ENCODE data around the gene BAIAP2.

Gene BAIAP2

GRCh38 chr17:81054881-81055370 is 20.0 kb downstream of the BAIAP2 start:
- no peaks in the 10 kb centered on the region for H3K79me2 ChIP-seq (ENCODE audit: low read length)
- TF ChIP-seq CTCF (IDR thresholded peaks at IDR 0.05; ENCODE audit: low read length) (no peak), EZH2phosphoT487 (IDR thresholded peaks at IDR 0.05; ENCODE audit: low read length) (no peak), EZH2 (optimal IDR thresholded peaks at IDR 0.05; ENCODE audit: low read depth, low read length) (no peak)
- no peak overlapping the region for H3K9ac ChIP-seq (ENCODE audit: low read length)
- no peaks in the 10 kb centered on the region for H4K20me1 ChIP-seq (ENCODE audit: insufficient read depth, low read length)
- no peak overlapping the region for H3K27ac ChIP-seq (ENCODE audit: low read length)
- no peak overlapping the region for H2AFZ ChIP-seq (ENCODE audit: low read length)
- no peaks in the 10 kb centered on the region for H3F3A ChIP-seq (ENCODE audit: insufficient read depth, low read length)
- H3K9me2 ChIP-seq (replicated peaks; ENCODE audit: insufficient read depth, low read length), result no peaks in the 10 kb centered on the region
- H3K4me2 ChIP-seq (ENCODE audit: low read depth, low read length), result no peak overlapping the region
- peaks cover 96% of the 10 kb centered on the region for H3K27me3 ChIP-seq (replicated peaks; ENCODE audit: insufficient read depth, low read length)
- H3K36me3 ChIP-seq (replicated peaks; ENCODE audit: insufficient read depth, low read length), result no peaks in the 10 kb centered on the region
- peaks cover 1% of the 10 kb centered on the region; the same call in 1 of the 2 replicates for H3K4me1 ChIP-seq (ENCODE audit: low read length)
- H3K4me3 ChIP-seq (ENCODE audit: low read length), result no peak overlapping the region
- no peaks in the 10 kb centered on the region for H3K9me3 ChIP-seq (replicated peaks; ENCODE audit: insufficient read depth, low read length)
- no peak for DNase-seq

GRCh38 chr17:81056312-81056711 is 21.4 kb downstream of the BAIAP2 start:
- H3K4me1 ChIP-seq (ENCODE audit: low read length), result no peaks in the 10 kb centered on the region
- no peak overlapping the region for H3K27ac ChIP-seq (ENCODE audit: low read length)
- no peaks in the 10 kb centered on the region for H4K20me1 ChIP-seq (ENCODE audit: insufficient read depth, low read length)

GRCh38 chr17:81057079-81057730 is 22.3 kb downstream of the BAIAP2 start:
- DNase-seq, result no peak
- Histone ChIP-seq H3K4me2 (ENCODE audit: low read depth, low read length) (no peak overlapping the region), H3K36me3 (replicated peaks; ENCODE audit: insufficient read depth, low read length) (no peaks in the 10 kb centered on the region), H3K9me2 (replicated peaks; ENCODE audit: insufficient read depth, low read length) (no peaks in the 10 kb centered on the region), H2AFZ (ENCODE audit: low read length) (no peak overlapping the region), H3K79me2 (ENCODE audit: low read length) (no peaks in the 10 kb centered on the region), H3K27ac (ENCODE audit: low read length) (no peak overlapping the region), H3K4me1 (ENCODE audit: low read length) (no peaks in the 10 kb centered on the region), H3K4me3 (ENCODE audit: low read length) (no peak overlapping the region), H3K9ac (ENCODE audit: low read length) (no peak overlapping the region), H4K20me1 (ENCODE audit: insufficient read depth, low read length) (no peaks in the 10 kb centered on the region), H3K27me3 (replicated peaks; ENCODE audit: insufficient read depth, low read length) (peaks cover 96% of the 10 kb centered on the region), H3K9me3 (replicated peaks; ENCODE audit: insufficient read depth, low read length) (no peaks in the 10 kb centered on the region), H3F3A (ENCODE audit: insufficient read depth, low read length) (no peaks in the 10 kb centered on the region)
- TF ChIP-seq EZH2phosphoT487 (IDR thresholded peaks at IDR 0.05; ENCODE audit: low read length), result no peak
- TF ChIP-seq CTCF (IDR thresholded peaks at IDR 0.05; ENCODE audit: low read length), result no peak
- TF ChIP-seq EZH2 (optimal IDR thresholded peaks at IDR 0.05; ENCODE audit: low read depth, low read length), result no peak

More at GRCh38 chr17:81056312-81056711, 21.4 kb downstream of the BAIAP2 start:
- Histone ChIP-seq H3F3A (ENCODE audit: insufficient read depth, low read length) (no peaks in the 10 kb centered on the region), H2AFZ (ENCODE audit: low read length) (no peak overlapping the region), H3K4me3 (ENCODE audit: low read length) (no peak overlapping the region), H3K9me2 (replicated peaks; ENCODE audit: insufficient read depth, low read length) (no peaks in the 10 kb centered on the region), H3K79me2 (ENCODE audit: low read length) (no peaks in the 10 kb centered on the region), H3K36me3 (replicated peaks; ENCODE audit: insufficient read depth, low read length) (no peaks in the 10 kb centered on the region), H3K9ac (ENCODE audit: low read length) (no peak overlapping the region), H3K4me2 (ENCODE audit: low read depth, low read length) (no peak overlapping the region), H3K27me3 (replicated peaks; ENCODE audit: insufficient read depth, low read length) (peaks cover 96% of the 10 kb centered on the region), H3K9me3 (replicated peaks; ENCODE audit: insufficient read depth, low read length) (no peaks in the 10 kb centered on the region)
- no peak for DNase-seq
- TF ChIP-seq CTCF (IDR thresholded peaks at IDR 0.05; ENCODE audit: low read length), result no peak
- TF ChIP-seq EZH2 (optimal IDR thresholded peaks at IDR 0.05; ENCODE audit: low read depth, low read length), result no peak
- TF ChIP-seq EZH2phosphoT487 (IDR thresholded peaks at IDR 0.05; ENCODE audit: low read length), result no peak
